ENCODE results near the gene SMARCC1.

SMARCC1 gene

GRCh38 chr3:47540281-47540680 lies 241.4 kb downstream of the SMARCC1 start:
- no peak for DNase-seq

- DNase-seq: no peak
These were observed 244.7 kb downstream of the SMARCC1 start for GRCh38 chr3:47536967-47537366.

GRCh38 chr3:47536221-47536891 lies 245.3 kb downstream of the SMARCC1 start:
- DNase-seq: no peak
